Ovary (tissue), 9 donors: ENCODE measurements around the gene DYNC1I1. TPM values are rescaled to one million over a fixed set of nuclear protein-coding genes. Genes with fewer than 3 reads are reported as not detected.

Source experiments
- DNase-seq, 5 donors: peaks; one replicate each; pipeline ENCODE4 v3.0.0-alpha.2; 2019 to 2020
- H3K27ac ChIP-seq, 2 donors: fragments of 200-600 bp; one replicate each; pipeline versions ENCODE4 v1.5.1 to v1.8.0; 2019 to 2022
- H3K27me3 ChIP-seq: fragments of 200-600 bp; one replicate; pipeline ENCODE4 v1.8.0; 2022
- H3K36me3 ChIP-seq: fragments of 200-600 bp; sonication (generic); one replicate; pipeline ENCODE4 v1.5.1; 2019
- H3K4me1 ChIP-seq: one replicate; pipeline ENCODE4 v1.8.1; 2013; ENCODE audit warnings: mild to moderate bottlenecking, moderate library complexity; ENCODE audit not compliant: insufficient read depth
- H3K4me3 ChIP-seq: fragments of 200-600 bp; sonication (generic); one replicate; pipeline ENCODE4 v1.5.1; 2017
- H3K9me3 ChIP-seq, 2 donors: fragments of 200-600 bp in 1 of 2; sonication (generic) in 1 of 2; one replicate each; pipeline versions ENCODE4 v1.5.1 to v1.8.1; 2013 to 2019; ENCODE audit warnings: mild to moderate bottlenecking in 1 of 2, moderate library complexity in 1 of 2
- EP300 ChIP-seq: sonication (generic); formaldehyde crosslinking; IDR thresholded peaks from one replicate; pipeline ENCODE4 v1.6.1; 2017; ENCODE audit warnings: antibody characterized with exemption
- POLR2A ChIP-seq: fragments of 450-650 bp; IDR thresholded peaks from one replicate; pipeline ENCODE4 v1.6.1; 2017; ENCODE audit warnings: antibody characterized with exemption, mild to moderate bottlenecking, moderate library complexity
- WGBS, 3 donors: extraction: QIAGEN DNeasy Blood & Tissue Kit in 1 of 3; methylation state at CpG; one replicate each; pipeline versions ENCODE4 v1.1.5 to v1.1.7; 2013 to 2017; 5-methylcytosine and 5-hydroxymethylcytosine counted together
- intact Hi-C, 4 donors: fragments of 100-400 bp; cut with DNase I; formaldehyde crosslinking; loops; one replicate each; pipeline versions ENCODE4 v1.11.0 to v1.15.1; 2022 to 2023
- polyA plus RNA-seq, 2 donors: library from polyadenylated mRNA; stranded (reverse); fragments of 200-250 nt in 1 of 2; fragments of 350-450 nt in 1 of 2; fragmentation: Illumina TruSeq in 1 of 2; extraction: RNeasy Lipid Tissue Mini Kit (QIAGEN cat#74804) in 1 of 2; gene quantifications; one replicate each; pipeline ENCODE4 v1.2.3, GENCODE V29; 2013 to 2014
- total RNA-seq, 7 donors: library from RNA; depleted of rRNA in 2 of 7; stranded (reverse); fragments of >200 nt in 2 of 7; fragmentation: NEBNext Ultra II Directional in 3 of 7; extraction: Animal tissue kit (Norgen Biotek cat#: 25700) in 3 of 7; gene quantifications; one replicate each; pipeline versions ENCODE4 v1.1.0 to v1.2.4, GENCODE V29; 2016 to 2023
- TF ChIP-seq, protein P1 (sequence below), 3 donors: fragments of 450-650 bp in 2 of 3; fragments of 200-600 bp in 1 of 3; IDR thresholded peaks; one replicate each; pipeline versions ENCODE4 v1.5.1 to v1.8.0; 2016 to 2022; ENCODE audit warnings: antibody characterized with exemption in 3 of 3, mild to moderate bottlenecking in 1 of 3
- donor health status: DM: no; HTN: no; CAD: no; lungs with moderate emphysema.
- donor health status: DM: no; HTN: no; CAD: no.
- donor health status: Bipolar disorder and iron deficiency.
- donor health status: DM: yes; HTN: yes; CAD: no.
- donor health status: DM: no; HTN: no; CAD: no.
- donor health status: DM: yes; HTN: yes; CAD: no.

Gene DYNC1I1
- total and polyA plus RNA-seq, 9 donors = 4.2 to 19.3 (median 6.9) TPM

- no peaks in the 10 kb centered on the region for H3K4me1 ChIP-seq
- H3K27ac ChIP-seq = no peak overlapping the region
- H3K27me3 ChIP-seq = no peaks in the 10 kb centered on the region
- TF ChIP-seq, protein P1, sequence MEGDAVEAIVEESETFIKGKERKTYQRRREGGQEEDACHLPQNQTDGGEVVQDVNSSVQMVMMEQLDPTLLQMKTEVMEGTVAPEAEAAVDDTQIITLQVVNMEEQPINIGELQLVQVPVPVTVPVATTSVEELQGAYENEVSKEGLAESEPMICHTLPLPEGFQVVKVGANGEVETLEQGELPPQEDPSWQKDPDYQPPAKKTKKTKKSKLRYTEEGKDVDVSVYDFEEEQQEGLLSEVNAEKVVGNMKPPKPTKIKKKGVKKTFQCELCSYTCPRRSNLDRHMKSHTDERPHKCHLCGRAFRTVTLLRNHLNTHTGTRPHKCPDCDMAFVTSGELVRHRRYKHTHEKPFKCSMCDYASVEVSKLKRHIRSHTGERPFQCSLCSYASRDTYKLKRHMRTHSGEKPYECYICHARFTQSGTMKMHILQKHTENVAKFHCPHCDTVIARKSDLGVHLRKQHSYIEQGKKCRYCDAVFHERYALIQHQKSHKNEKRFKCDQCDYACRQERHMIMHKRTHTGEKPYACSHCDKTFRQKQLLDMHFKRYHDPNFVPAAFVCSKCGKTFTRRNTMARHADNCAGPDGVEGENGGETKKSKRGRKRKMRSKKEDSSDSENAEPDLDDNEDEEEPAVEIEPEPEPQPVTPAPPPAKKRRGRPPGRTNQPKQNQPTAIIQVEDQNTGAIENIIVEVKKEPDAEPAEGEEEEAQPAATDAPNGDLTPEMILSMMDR (IDR thresholded peaks at IDR 0.05) = no peak
- no peak for TF ChIP-seq EP300
- no peak for TF ChIP-seq POLR2A
- DNase-seq = no peak
- no peaks in the 10 kb centered on the region for H3K9me3 ChIP-seq
- intact Hi-C loops = no loop called here
- H3K4me3 ChIP-seq = no peak overlapping the region
- no peaks in the 10 kb centered on the region for H3K36me3 ChIP-seq
Observed at GRCh38 chr7:96052289-96052688, 279.9 kb downstream of the DYNC1I1 start.

DNA sequence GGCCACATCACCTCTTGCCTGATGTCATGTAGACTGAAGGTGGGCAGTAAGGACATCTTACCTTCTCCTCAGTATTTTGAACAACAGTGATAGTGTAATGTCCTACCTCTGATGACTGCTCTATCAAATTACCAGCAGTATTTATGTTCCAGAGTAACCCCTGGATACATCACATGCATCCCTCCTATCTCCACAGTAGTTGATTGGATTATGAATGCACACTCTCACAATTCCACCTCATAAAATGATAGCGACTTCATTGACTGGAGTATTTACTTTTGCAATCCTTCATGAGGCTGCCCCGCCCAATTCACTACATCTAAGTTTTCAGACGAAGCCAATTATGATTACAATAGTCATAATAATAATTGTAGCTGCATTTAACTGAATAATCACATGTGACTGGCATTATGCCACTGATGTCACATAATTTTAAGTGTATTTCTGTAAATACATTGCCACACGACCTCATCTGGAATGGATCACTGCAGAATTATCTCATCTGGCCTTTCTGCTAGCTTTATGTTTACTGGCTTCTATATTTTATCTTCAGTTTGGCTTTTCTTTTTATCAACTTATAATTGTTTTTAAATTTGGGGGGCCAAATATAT lies 280.6 kb downstream of the DYNC1I1 start:
- WGBS, 3 donors = 48 to 69% (median 62%) methylated on average over 4 of the region's 4 CpGs
- intact Hi-C loops = no loop called here
- TF ChIP-seq, protein P1 (IDR thresholded peaks at IDR 0.05) = no peak
- TF ChIP-seq POLR2A = no peak
- TF ChIP-seq EP300 = no peak
- Histone ChIP-seq H3K27me3 (no peaks in the 10 kb centered on the region), H3K9me3 (no peaks in the 10 kb centered on the region), H3K27ac (no peak overlapping the region), H3K36me3 (no peaks in the 10 kb centered on the region), H3K4me1 (no peaks in the 10 kb centered on the region), H3K4me3 (no peak overlapping the region)
- no peak for DNase-seq

- H3K4me1 ChIP-seq = peaks cover under 1% of the 10 kb centered on the region
- no peak for TF ChIP-seq EP300
- TF ChIP-seq POLR2A = no peak
- TF ChIP-seq, protein P1 (IDR thresholded peaks at IDR 0.05) = no peak
- H3K9me3 ChIP-seq = no peaks in the 10 kb centered on the region
- 90 to 95% (median 95%) methylated on average over 1 of the region's 1 CpG for WGBS, 3 donors
- H3K27me3 ChIP-seq = no peaks in the 10 kb centered on the region
- intact Hi-C loops = no loop called here
- no peak overlapping the region for H3K4me3 ChIP-seq
- no peaks in the 10 kb centered on the region for H3K36me3 ChIP-seq
- H3K27ac ChIP-seq = no peak overlapping the region
- no peak for DNase-seq
Observed at GRCh38 chr7:96055717-96056116, 283.4 kb downstream of the DYNC1I1 start.

DNA sequence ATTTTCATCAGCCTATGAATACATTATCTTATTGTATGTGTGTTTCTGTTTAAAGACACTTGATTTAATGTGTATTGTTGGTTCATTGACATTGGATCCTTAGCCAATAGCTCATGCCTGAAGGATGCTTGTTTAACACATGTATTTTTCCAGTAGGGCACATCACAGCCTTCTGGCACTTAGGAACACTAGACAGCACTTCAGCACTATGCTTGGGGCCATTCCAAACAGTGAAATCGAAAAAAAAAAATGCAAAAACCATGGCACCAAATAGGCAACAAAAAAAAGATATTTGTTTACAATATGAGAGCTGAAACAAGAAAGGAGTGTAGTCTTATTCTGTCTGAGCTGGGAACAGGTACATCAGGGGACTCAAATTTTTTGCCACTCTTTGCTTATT lies 286.7 kb downstream of the DYNC1I1 start:
- 81 to 84% (median 84%) methylated on average over 1 of the region's 1 CpG for WGBS, 3 donors
- Histone ChIP-seq H3K27me3 (no peaks in the 10 kb centered on the region), H3K36me3 (no peaks in the 10 kb centered on the region), H3K27ac (no peak overlapping the region), H3K4me1 (peaks cover 10% of the 10 kb centered on the region), H3K9me3 (no peaks in the 10 kb centered on the region), H3K4me3 (no peak overlapping the region)
- TF ChIP-seq, protein P1 (IDR thresholded peaks at IDR 0.05) = no peak
- no peak for TF ChIP-seq POLR2A
- no peak for TF ChIP-seq EP300
- no peak for DNase-seq
- intact Hi-C loops = no loop called here
